ENCODE measurements around the gene DKKL1. TPM values are rescaled to one million over a fixed set of nuclear protein-coding genes. Genes with fewer than 3 reads are reported as not detected.
A peak's percentile ranks its signal among the peaks of the same experiment; 100 is the strongest.

DKKL1 gene
- total and polyA plus RNA-seq, 2 experiments from 2014 or later = 0.76 to 2.9 TPM

GRCh38 chr19:49342291-49342721 lies 21.4 kb upstream of the DKKL1 start:
- Mint-ChIP-seq H3K27ac (peak overlapping the region; percentile 8; the same call in 1 of the 2 replicates), H3K9me3 (no peaks in the 10 kb centered on the region; the same call in 1 of the 3 replicates), H3K4me3 (no peak overlapping the region), H3K4me1 (peaks cover 18% of the 10 kb centered on the region), H3K27me3 (ENCODE audit: insufficient read depth, low read depth, poor library complexity) (peaks cover 23% of the 10 kb centered on the region), H3K36me3 (ENCODE audit: low read depth) (peaks cover 76% of the 10 kb centered on the region)
- TF ChIP-seq EZH2phosphoT487 (IDR thresholded peaks at IDR 0.05; ENCODE audit: unreplicated experiment) (no peak), REST (IDR thresholded peaks at IDR 0.05; ENCODE audit: unreplicated experiment) (no peak), EZH2 (IDR thresholded peaks at IDR 0.05; ENCODE audit: low read depth, unreplicated experiment) (no peak), STAT1 (IDR thresholded peaks at IDR 0.05; ENCODE audit: unreplicated experiment) (no peak), ZNF114 (CRISPR knock-in tag; IDR thresholded peaks at IDR 0.05) (no peak), CREB1 (CRISPR knock-in tag; IDR thresholded peaks at IDR 0.05; ENCODE audit: low read depth) (no peak), NANOG (IDR thresholded peaks at IDR 0.05; ENCODE audit: borderline replicate concordance) (no peak), POLR2AphosphoS5 (IDR thresholded peaks at IDR 0.05; ENCODE audit: low read depth) (no peak), ZNF331 (CRISPR knock-in tag; IDR thresholded peaks at IDR 0.05; ENCODE audit: low read depth) (no peak)
- TF ChIP-seq, protein P1, sequence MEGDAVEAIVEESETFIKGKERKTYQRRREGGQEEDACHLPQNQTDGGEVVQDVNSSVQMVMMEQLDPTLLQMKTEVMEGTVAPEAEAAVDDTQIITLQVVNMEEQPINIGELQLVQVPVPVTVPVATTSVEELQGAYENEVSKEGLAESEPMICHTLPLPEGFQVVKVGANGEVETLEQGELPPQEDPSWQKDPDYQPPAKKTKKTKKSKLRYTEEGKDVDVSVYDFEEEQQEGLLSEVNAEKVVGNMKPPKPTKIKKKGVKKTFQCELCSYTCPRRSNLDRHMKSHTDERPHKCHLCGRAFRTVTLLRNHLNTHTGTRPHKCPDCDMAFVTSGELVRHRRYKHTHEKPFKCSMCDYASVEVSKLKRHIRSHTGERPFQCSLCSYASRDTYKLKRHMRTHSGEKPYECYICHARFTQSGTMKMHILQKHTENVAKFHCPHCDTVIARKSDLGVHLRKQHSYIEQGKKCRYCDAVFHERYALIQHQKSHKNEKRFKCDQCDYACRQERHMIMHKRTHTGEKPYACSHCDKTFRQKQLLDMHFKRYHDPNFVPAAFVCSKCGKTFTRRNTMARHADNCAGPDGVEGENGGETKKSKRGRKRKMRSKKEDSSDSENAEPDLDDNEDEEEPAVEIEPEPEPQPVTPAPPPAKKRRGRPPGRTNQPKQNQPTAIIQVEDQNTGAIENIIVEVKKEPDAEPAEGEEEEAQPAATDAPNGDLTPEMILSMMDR (conservative IDR thresholded peaks at IDR 0.05; ENCODE audit: low read depth in 2 of 2) = no peak
- TF ChIP-seq, protein P2, sequence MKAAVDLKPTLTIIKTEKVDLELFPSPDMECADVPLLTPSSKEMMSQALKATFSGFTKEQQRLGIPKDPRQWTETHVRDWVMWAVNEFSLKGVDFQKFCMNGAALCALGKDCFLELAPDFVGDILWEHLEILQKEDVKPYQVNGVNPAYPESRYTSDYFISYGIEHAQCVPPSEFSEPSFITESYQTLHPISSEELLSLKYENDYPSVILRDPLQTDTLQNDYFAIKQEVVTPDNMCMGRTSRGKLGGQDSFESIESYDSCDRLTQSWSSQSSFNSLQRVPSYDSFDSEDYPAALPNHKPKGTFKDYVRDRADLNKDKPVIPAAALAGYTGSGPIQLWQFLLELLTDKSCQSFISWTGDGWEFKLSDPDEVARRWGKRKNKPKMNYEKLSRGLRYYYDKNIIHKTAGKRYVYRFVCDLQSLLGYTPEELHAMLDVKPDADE (IDR thresholded peaks at IDR 0.05) = no peak
- H2AFZ ChIP-seq = no peak overlapping the region
- peaks cover 48% of the 10 kb centered on the region for H3K36me3 ChIP-seq (ENCODE audit: insufficient read depth)
- no peaks in the 10 kb centered on the region for H3K9me2 ChIP-seq (ENCODE audit: insufficient read depth)
- no peak overlapping the region for H3K4me2 ChIP-seq
- DNase-seq (ENCODE audit: low spot score) = no peak
- H3K4me1 ChIP-seq (ENCODE audit: insufficient read depth) = peaks cover 13% of the 10 kb centered on the region
- H3K79me2 ChIP-seq (replicated peaks; ENCODE audit: insufficient read depth) = no peaks in the 10 kb centered on the region
- peaks cover 12% of the 10 kb centered on the region; the same call in 1 of the 2 replicates for H4K20me1 ChIP-seq (replicated peaks; ENCODE audit: insufficient read depth)
- H3F3A ChIP-seq (replicated peaks; ENCODE audit: low read depth) = peaks cover 18% of the 10 kb centered on the region; the same call in 1 of the 2 replicates
- H3K4me3 ChIP-seq = no peak overlapping the region
- H3K27ac ChIP-seq (ENCODE audit: low read depth) = no peak overlapping the region
- no peak for ATAC-seq
- H3K27me3 ChIP-seq (ENCODE audit: insufficient read depth) = peaks cover 7% of the 10 kb centered on the region

Data from GM23338 (cell line).